Measurements from ENCODE around the gene TRIOBP.
A peak's percentile ranks its signal among the peaks of the same experiment; 100 is the strongest.

The TRIOBP gene

DNA sequence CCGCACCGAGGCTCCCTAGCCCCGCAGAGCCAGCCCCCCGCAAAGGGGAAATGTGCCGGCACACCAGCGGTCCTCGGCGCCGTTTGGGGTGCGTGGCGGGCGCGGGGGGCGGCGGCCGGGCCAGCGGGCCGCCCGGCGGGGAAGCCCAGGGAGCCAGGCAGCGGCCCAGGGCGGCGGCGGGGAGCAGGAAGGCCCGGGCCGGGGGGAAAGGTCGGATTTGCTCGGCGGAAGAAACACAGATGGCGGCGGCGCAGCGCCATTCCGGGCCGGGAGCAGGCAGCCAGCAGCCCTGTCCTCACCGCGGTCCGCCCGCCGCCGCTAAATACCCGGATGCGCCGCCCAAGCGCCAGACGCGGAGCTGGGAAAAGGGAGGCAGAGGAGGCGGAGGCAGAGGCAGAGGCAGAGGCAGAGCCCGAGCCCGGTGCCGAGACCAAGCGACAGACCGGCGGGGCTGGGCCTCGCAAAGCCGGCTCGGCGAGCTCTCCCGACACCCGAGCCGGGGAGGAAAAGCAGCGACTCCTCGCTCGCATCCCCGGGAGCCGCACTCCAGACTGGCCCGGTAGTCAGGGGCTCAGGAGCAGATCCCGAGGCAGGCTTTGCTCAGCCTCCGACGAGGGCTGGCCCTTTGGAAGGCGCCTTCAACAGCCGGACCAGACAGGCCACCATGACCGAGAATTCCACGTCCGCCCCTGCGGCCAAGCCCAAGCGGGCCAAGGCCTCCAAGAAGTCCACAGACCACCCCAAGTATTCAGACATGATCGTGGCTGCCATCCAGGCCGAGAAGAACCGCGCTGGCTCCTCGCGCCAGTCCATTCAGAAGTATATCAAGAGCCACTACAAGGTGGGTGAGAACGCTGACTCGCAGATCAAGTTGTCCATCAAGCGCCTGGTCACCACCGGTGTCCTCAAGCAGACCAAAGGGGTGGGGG, 108.3 kb downstream of the TRIOBP start (continued):
- no peak for TF ChIP-seq ZNF423 (tag by site-specific recombination; IDR thresholded peaks at IDR 0.05)
- TF ChIP-seq, protein P1, sequence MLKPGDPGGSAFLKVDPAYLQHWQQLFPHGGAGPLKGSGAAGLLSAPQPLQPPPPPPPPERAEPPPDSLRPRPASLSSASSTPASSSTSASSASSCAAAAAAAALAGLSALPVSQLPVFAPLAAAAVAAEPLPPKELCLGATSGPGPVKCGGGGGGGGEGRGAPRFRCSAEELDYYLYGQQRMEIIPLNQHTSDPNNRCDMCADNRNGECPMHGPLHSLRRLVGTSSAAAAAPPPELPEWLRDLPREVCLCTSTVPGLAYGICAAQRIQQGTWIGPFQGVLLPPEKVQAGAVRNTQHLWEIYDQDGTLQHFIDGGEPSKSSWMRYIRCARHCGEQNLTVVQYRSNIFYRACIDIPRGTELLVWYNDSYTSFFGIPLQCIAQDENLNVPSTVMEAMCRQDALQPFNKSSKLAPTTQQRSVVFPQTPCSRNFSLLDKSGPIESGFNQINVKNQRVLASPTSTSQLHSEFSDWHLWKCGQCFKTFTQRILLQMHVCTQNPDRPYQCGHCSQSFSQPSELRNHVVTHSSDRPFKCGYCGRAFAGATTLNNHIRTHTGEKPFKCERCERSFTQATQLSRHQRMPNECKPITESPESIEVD (tag by site-specific recombination; IDR thresholded peaks at IDR 0.05), result no peak
- no peak for TF ChIP-seq ZNF16 (tag by site-specific recombination; IDR thresholded peaks at IDR 0.05; ENCODE audit: low read depth)
- peak; percentile 80 for TF ChIP-seq KLF8 (tag by site-specific recombination; IDR thresholded peaks at IDR 0.05)
- no peak for TF ChIP-seq ZNF138 (tag by site-specific recombination; IDR thresholded peaks at IDR 0.05; ENCODE audit: borderline replicate concordance)
- TF ChIP-seq GLI2 (tag by site-specific recombination; IDR thresholded peaks at IDR 0.05; ENCODE audit: borderline replicate concordance, low read depth), result no peak
- TF ChIP-seq ZNF621 (tag by site-specific recombination; IDR thresholded peaks at IDR 0.05), result no peak

DNA sequence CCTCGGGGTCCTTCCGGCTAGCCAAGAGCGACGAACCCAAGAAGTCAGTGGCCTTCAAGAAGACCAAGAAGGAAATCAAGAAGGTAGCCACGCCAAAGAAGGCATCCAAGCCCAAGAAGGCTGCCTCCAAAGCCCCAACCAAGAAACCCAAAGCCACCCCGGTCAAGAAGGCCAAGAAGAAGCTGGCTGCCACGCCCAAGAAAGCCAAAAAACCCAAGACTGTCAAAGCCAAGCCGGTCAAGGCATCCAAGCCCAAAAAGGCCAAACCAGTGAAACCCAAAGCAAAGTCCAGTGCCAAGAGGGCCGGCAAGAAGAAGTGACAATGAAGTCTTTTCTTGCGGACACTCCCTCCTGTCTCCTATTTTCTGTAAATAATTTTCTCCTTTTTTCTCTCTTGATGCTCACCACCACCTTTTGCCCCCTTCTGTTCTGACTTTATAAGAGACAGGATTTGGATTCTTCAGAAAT, 109.0 kb downstream of the TRIOBP start:
- no peak for TF ChIP-seq ZNF529 (tag by site-specific recombination; IDR thresholded peaks at IDR 0.05; ENCODE audit: insufficient replicate concordance)
- TF ChIP-seq, protein P2, sequence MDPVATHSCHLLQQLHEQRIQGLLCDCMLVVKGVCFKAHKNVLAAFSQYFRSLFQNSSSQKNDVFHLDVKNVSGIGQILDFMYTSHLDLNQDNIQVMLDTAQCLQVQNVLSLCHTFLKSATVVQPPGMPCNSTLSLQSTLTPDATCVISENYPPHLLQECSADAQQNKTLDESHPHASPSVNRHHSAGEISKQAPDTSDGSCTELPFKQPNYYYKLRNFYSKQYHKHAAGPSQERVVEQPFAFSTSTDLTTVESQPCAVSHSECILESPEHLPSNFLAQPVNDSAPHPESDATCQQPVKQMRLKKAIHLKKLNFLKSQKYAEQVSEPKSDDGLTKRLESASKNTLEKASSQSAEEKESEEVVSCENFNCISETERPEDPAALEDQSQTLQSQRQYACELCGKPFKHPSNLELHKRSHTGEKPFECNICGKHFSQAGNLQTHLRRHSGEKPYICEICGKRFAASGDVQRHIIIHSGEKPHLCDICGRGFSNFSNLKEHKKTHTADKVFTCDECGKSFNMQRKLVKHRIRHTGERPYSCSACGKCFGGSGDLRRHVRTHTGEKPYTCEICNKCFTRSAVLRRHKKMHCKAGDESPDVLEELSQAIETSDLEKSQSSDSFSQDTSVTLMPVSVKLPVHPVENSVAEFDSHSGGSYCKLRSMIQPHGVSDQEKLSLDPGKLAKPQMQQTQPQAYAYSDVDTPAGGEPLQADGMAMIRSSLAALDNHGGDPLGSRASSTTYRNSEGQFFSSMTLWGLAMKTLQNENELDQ (tag by site-specific recombination; IDR thresholded peaks at IDR 0.05; ENCODE audit: low read depth), result no peak
- TF ChIP-seq ZNF664 (tag by site-specific recombination; IDR thresholded peaks at IDR 0.05), result no peak
- TF ChIP-seq KLF9 (tag by site-specific recombination; IDR thresholded peaks at IDR 0.05; ENCODE audit: low read depth), result no peak
- TF ChIP-seq GLI2 (tag by site-specific recombination; IDR thresholded peaks at IDR 0.05; ENCODE audit: borderline replicate concordance, low read depth), result no peak
- TF ChIP-seq IKZF3 (tag by site-specific recombination; IDR thresholded peaks at IDR 0.05), result no peak
- no peak for TF ChIP-seq MZF1 (tag by site-specific recombination; IDR thresholded peaks at IDR 0.05; ENCODE audit: borderline replicate concordance)
- TF ChIP-seq, protein P3, sequence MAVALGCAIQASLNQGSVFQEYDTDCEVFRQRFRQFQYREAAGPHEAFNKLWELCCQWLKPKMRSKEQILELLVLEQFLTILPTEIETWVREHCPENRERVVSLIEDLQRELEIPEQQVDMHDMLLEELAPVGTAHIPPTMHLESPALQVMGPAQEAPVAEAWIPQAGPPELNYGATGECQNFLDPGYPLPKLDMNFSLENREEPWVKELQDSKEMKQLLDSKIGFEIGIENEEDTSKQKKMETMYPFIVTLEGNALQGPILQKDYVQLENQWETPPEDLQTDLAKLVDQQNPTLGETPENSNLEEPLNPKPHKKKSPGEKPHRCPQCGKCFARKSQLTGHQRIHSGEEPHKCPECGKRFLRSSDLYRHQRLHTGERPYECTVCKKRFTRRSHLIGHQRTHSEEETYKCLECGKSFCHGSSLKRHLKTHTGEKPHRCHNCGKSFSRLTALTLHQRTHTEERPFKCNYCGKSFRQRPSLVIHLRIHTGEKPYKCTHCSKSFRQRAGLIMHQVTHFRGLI (tag by site-specific recombination; IDR thresholded peaks at IDR 0.05), result no peak
- no peak for TF ChIP-seq ZEB2 (tag by site-specific recombination; IDR thresholded peaks at IDR 0.05)
- no peak for TF ChIP-seq ZBTB21 (tag by site-specific recombination; IDR thresholded peaks at IDR 0.05)
- no peak for TF ChIP-seq GLIS1 (tag by site-specific recombination; IDR thresholded peaks at IDR 0.05)
- TF ChIP-seq ZNF530 (tag by site-specific recombination; IDR thresholded peaks at IDR 0.05; ENCODE audit: low read depth), result no peak
- peak overlapping the region; percentile 80; the same call in 1 of the 2 replicates for H3K27ac ChIP-seq (ENCODE audit: extremely low read depth, low read depth, low read length)
- peaks cover 6% of the 10 kb centered on the region; the same call in 1 of the 2 replicates for H3K4me1 ChIP-seq (ENCODE audit: control insufficient read depth, insufficient read depth, low read length)
- H3K4me3 ChIP-seq (ENCODE audit: low read depth, low read length), result peak overlapping the region; percentile 68
- ChIA-PET CTCF (interaction anchor here (0.8 kb wide), 1 partner anchor 246 kb away, joined by 3 read pairs; no protein-coding TSS in a partner anchor), POLR2A (interaction anchor here (1.8 kb wide), 2 partner anchors 12 to 38 kb away, joined by 13 to 14 read pairs; partner anchors contain the start of gene ANKRD54)
- peaks cover 0 to 5% of the 10 kb centered on the region in 2 experiments; a peak in 1 of 3 replicates for H3K36me3 ChIP-seq (ENCODE audit: control insufficient read depth in 2 of 2, insufficient read depth in 1 of 2, low read length in 2 of 2)
- no peaks in the 10 kb centered on the region for H3K9me3 ChIP-seq (ENCODE audit: control insufficient read depth, insufficient read depth, low read depth, low read length)

All from HEK293 (cell line).